RWPE2 (cell line): ENCODE results near the gene RELCH.

Experiments
- ATAC-seq: fragments of 200-7000 bp; cut with Tn5 transposase; 3 replicates; pipeline ENCODE4 v1.9.1; 2021; ENCODE audit warnings: low read depth
- DNase-seq: peaks from one replicate; pipeline ENCODE4 v3.0.0-alpha.2; 2020; ENCODE audit warnings: low spot score
- H3K27ac ChIP-seq: fragments of 450-650 bp; 2 replicates; pipeline ENCODE4 v1.5.1; 2017; ENCODE audit warnings: mild to moderate bottlenecking; ENCODE audit not compliant: poor library complexity, severe bottlenecking
- H3K27me3 ChIP-seq: fragments of 250-450 bp; sonication (Bioruptor Pico); 2 replicates; pipeline ENCODE4 v1.5.1; 2021; ENCODE audit warnings: mild to moderate bottlenecking, moderate library complexity; ENCODE audit not compliant: insufficient read depth, poor library complexity, severe bottlenecking
- H3K36me3 ChIP-seq: fragments of 250-450 bp; sonication (Bioruptor Pico); 2 replicates; pipeline ENCODE4 v1.5.1; 2020; ENCODE audit warnings: low read depth, mild to moderate bottlenecking, moderate library complexity
- H3K4me1 ChIP-seq: fragments of 250-450 bp; sonication (Bioruptor Pico); 2 replicates; pipeline ENCODE4 v1.5.1; 2021; ENCODE audit warnings: mild to moderate bottlenecking, moderate library complexity; ENCODE audit not compliant: insufficient read depth, poor library complexity, severe bottlenecking
- H3K4me3 ChIP-seq: fragments of 250-450 bp; sonication (Bioruptor Pico); 2 replicates; pipeline ENCODE4 v1.5.1; 2021; ENCODE audit warnings: mild to moderate bottlenecking, moderate library complexity; ENCODE audit not compliant: severe bottlenecking
- H3K9me3 ChIP-seq: fragments of 250-450 bp; sonication (Bioruptor Pico); 2 replicates; pipeline ENCODE4 v1.5.1; 2021; ENCODE audit warnings: mild to moderate bottlenecking, moderate library complexity; ENCODE audit not compliant: severe bottlenecking
- CTCF ChIP-seq: fragments of 450-650 bp; IDR thresholded peaks from one replicate; pipeline ENCODE4 v1.5.1; 2017; ENCODE audit warnings: mild to moderate bottlenecking, moderate library complexity; ENCODE audit not compliant: poor library complexity, severe bottlenecking

RELCH gene

GRCh38 chr18:62209046-62209445, 22.0 kb downstream of the RELCH start:
- Histone ChIP-seq H3K36me3 (peaks cover 19% of the 10 kb centered on the region), H3K4me3 (no peak overlapping the region), H3K27me3 (no peaks in the 10 kb centered on the region), H3K4me1 (peaks cover 4% of the 10 kb centered on the region), H3K9me3 (no peaks in the 10 kb centered on the region), H3K27ac (no peak overlapping the region)
- TF ChIP-seq CTCF: no peak
- ATAC-seq (no peak), DNase-seq (no peak)

- no peaks in the 10 kb centered on the region for H3K9me3 ChIP-seq
- ATAC-seq: no peak
Measured at GRCh38 chr18:62210138-62210537, 23.1 kb downstream of the RELCH start.

GRCh38 chr18:62211325-62211828, 24.3 kb downstream of the RELCH start:
- Histone ChIP-seq H3K27me3 (no peaks in the 10 kb centered on the region), H3K27ac (no peak overlapping the region), H3K4me3 (no peak overlapping the region), H3K36me3 (peaks cover 19% of the 10 kb centered on the region), H3K4me1 (peaks cover under 1% of the 10 kb centered on the region), H3K9me3 (no peaks in the 10 kb centered on the region)
- DNase-seq (no peak), ATAC-seq (no peak)
- no peak for TF ChIP-seq CTCF

More at GRCh38 chr18:62210138-62210537, 23.1 kb downstream of the RELCH start:
- no peak for TF ChIP-seq CTCF
- Histone ChIP-seq H3K4me3 (no peak overlapping the region), H3K36me3 (peaks cover 19% of the 10 kb centered on the region), H3K27me3 (no peaks in the 10 kb centered on the region), H3K4me1 (peaks cover 4% of the 10 kb centered on the region), H3K27ac (no peak overlapping the region)
- DNase-seq: no peak

GRCh38 chr18:62214790-62215189, 27.7 kb downstream of the RELCH start:
- Histone ChIP-seq H3K27ac (no peak overlapping the region), H3K4me3 (no peak overlapping the region), H3K9me3 (no peaks in the 10 kb centered on the region), H3K4me1 (no peaks in the 10 kb centered on the region), H3K27me3 (no peaks in the 10 kb centered on the region), H3K36me3 (peaks cover 18% of the 10 kb centered on the region)
- TF ChIP-seq CTCF: no peak
- ATAC-seq (no peak), DNase-seq (no peak)

GRCh38 chr18:62224229-62224628, 37.2 kb downstream of the RELCH start:
- ATAC-seq (no peak), DNase-seq (no peak)
- Histone ChIP-seq H3K4me1 (no peaks in the 10 kb centered on the region), H3K27me3 (no peaks in the 10 kb centered on the region), H3K4me3 (no peak overlapping the region), H3K9me3 (no peaks in the 10 kb centered on the region), H3K27ac (no peak overlapping the region), H3K36me3 (peaks cover 60% of the 10 kb centered on the region)
- TF ChIP-seq CTCF: no peak
